Muscle layer of duodenum (tissue), 2 donors: ENCODE measurements around the gene LARP1B.
"Not testable (repeated sequence)": the region's sequence is repeated elsewhere in the genome, so short reads cannot be mapped to it uniquely, and the experiment has no call there.

Source experiments
- H3K27ac ChIP-seq: one replicate; pipeline ENCODE4 v1.7.0; 2013; ENCODE audit warnings: mild to moderate bottlenecking, low read length
- H3K27me3 ChIP-seq: one replicate; pipeline ENCODE4 v1.7.0; 2013; ENCODE audit warnings: low read depth, mild to moderate bottlenecking, control low read depth, low read length
- H3K36me3 ChIP-seq, 2 donors: one replicate each; pipeline ENCODE4 v1.7.0; 2013; ENCODE audit warnings: low read length in 2 of 2, control low read depth in 1 of 2, mild to moderate bottlenecking in 1 of 2; ENCODE audit not compliant: insufficient read depth in 2 of 2, control insufficient read depth in 1 of 2
- H3K4me1 ChIP-seq, 2 donors: one replicate each; pipeline ENCODE4 v1.7.0; 2013; ENCODE audit warnings: low read length in 2 of 2, mild to moderate bottlenecking in 2 of 2, control low read depth in 1 of 2, moderate library complexity in 1 of 2; ENCODE audit not compliant: insufficient read depth in 2 of 2, control insufficient read depth in 1 of 2
- H3K4me3 ChIP-seq, 2 donors: one replicate each; pipeline ENCODE4 v1.7.0; 2013; ENCODE audit warnings: low read length in 2 of 2, low read depth in 1 of 2, mild to moderate bottlenecking in 1 of 2
- H3K9me3 ChIP-seq, 2 donors: one replicate each; pipeline ENCODE4 v1.7.0; 2013; ENCODE audit warnings: low read length in 2 of 2, control low read depth in 1 of 2, mild to moderate bottlenecking in 1 of 2; ENCODE audit not compliant: control insufficient read depth in 1 of 2
- donor health status: healthy.

LARP1B gene

DNA sequence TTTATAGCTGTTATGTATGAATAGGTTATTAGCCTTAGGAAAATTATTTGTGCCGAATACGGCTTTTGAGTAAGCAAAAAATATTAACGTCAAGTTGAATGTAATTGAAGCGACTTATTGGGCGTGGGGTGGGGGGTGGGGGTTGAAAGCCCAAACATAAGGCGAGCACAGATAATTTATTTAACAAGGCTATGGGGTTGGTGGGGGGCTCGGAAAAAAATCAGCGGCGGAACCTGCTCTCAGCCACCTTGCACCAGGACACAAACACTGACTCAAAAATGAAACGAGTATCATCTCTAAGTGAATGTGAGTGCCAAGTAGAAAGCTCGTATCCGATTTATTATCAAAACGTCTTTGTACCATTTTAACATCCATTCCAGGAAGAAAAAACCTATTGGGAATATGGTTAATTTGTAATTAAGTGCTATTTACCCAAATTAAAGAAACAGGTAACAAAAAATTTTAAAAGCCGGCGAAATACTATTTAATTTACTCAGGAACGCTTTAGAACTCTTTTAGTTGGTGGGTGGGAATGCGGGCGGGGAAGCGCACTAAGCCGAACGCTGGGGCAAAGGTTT is 902 bp upstream of the LARP1B start:
- Histone ChIP-seq H3K9me3 (no peaks in the 10 kb centered on the region), H3K27ac (peak overlapping the region; percentile 95), H3K4me3 (peak overlapping the region; percentile 79 to 90), H3K4me1 (peaks cover 0 to 7% of the 10 kb centered on the region in 2 donors), H3K36me3 (no peaks in the 10 kb centered on the region), H3K27me3 (no peaks in the 10 kb centered on the region)

DNA sequence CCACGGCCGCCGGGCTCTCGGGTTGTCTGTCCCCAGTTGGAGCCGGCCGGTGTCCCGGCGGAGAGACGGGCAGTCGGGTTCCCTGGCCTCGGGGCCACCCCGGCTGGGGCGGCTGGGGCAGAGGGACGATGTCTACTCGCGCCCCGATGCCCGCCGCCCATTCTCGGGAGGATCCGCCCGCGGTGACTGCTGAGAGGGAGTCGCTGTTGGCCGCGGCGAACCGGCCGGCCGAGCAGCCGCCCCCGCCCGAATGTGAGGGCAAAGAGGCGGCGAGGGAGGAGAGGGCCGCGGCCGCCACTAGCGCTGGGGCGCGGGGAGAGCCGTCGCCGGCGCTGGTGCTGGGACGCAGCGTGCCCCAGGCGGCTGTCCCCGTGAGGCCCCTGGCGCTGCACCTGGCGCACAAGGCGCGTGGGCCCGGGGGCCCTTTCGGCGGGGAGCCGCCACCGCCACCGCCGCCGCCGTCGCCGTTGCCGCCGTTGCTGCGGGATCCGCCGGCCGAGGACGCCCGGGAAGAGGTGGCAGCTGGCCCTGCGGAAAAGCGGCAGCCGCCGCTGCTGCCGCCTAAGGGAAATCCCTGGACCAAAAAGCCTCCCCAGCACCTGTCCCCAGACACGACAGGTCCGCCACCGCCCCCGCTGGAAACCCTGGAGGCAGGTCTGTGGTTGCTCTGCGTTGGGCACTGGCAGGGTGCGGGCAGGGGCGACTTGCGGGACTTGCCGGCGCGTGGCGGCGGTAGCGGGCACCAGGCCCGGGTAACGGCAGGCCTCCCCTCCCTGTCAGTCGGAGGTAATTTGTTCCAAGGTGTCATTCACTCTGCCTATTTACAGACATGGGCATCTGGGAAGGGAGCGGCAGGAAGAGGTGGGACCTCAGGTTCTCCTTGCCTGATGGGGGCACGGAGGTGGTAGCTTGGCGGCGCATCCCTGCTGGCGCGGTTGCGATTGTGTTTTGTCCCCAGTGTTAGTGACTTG is 739 bp downstream of the LARP1B start:
- H3K4me1 ChIP-seq: peaks cover 0 to 7% of the 10 kb centered on the region in 2 donors
- H3K4me3 ChIP-seq: peak overlapping the region; percentile 74 to 90
- H3K27ac ChIP-seq: peak overlapping the region; percentile 68
- no peaks in the 10 kb centered on the region for H3K27me3 ChIP-seq
- no peaks in the 10 kb centered on the region for H3K36me3 ChIP-seq
- no peaks in the 10 kb centered on the region for H3K9me3 ChIP-seq

DNA sequence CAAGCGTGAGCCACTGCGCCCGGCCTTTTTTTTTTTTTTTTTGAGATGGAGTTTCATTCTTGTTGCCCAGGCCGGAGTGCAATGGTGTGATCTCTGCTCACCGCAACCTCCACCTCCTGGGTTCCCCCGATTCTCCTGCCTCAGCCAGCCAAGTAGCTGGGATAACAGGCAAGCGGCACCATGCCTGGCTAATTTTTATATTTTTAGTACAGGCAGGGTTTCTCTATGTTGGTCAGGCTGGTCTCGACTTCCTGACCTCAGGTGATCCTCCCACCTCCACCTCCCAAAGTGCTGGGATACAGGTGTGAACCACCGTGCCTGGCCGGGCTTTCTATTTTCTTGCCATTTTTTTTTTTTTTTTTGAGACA is 5.3 kb downstream of the LARP1B start:
- H3K9me3 ChIP-seq: not testable (repeated sequence)

DNA sequence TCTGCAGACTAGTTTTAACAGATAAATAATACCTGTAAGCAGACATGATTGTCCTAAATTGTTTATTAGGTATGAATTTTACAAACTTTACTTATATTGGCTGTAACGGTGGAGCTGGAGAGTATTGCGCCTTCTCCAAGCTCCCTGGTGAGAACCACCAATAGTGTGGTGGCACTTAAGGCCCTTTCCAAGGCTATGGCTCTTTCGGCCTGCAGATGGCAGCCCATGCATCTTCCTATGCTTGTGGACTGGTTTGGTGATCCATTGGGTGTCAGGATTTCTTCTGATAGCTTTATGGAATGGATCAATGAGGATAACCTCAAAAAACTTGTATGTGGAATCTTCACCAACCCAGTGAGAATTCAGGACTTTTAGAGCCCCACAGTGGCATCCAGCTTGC is 7.8 kb downstream of the LARP1B start:
- Histone ChIP-seq H3K9me3 (no peaks in the 10 kb centered on the region), H3K4me3 (no peak overlapping the region), H3K4me1 (no peaks in the 10 kb centered on the region), H3K27me3 (no peaks in the 10 kb centered on the region), H3K27ac (no peak overlapping the region), H3K36me3 (no peaks in the 10 kb centered on the region)

More for the DNA sequence above, 5.3 kb downstream of the LARP1B start:
- H3K27me3 ChIP-seq, H3K27ac ChIP-seq, H3K4me1 ChIP-seq, H3K36me3 ChIP-seq, H3K4me3 ChIP-seq: not testable (repeated sequence)

DNA sequence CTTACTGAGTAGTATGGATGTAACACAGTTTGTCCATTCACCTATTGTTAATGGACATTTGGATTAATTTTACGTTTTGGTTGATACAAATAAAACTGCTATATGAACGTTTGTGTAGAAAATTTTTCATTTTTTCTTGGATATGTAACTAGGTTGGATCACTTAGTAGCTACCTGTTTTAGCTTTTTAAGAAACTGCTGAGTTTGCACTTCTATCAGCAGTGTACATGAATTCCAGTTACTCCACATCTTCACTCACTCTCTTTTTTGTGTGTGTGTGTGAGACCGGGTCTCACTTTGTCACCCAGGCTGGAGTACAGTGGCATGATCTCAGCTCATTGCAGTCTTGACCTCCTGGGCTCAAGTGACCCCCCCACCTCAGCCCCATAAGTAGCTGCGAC is 15.4 kb downstream of the LARP1B start:
- peaks cover 8 to 9% of the 10 kb centered on the region in 2 donors for H3K36me3 ChIP-seq
- H3K27ac ChIP-seq: no peak overlapping the region
- H3K27me3 ChIP-seq: no peaks in the 10 kb centered on the region
- no peak overlapping the region for H3K4me3 ChIP-seq
- no peaks in the 10 kb centered on the region for H3K9me3 ChIP-seq
- no peaks in the 10 kb centered on the region for H3K4me1 ChIP-seq

DNA sequence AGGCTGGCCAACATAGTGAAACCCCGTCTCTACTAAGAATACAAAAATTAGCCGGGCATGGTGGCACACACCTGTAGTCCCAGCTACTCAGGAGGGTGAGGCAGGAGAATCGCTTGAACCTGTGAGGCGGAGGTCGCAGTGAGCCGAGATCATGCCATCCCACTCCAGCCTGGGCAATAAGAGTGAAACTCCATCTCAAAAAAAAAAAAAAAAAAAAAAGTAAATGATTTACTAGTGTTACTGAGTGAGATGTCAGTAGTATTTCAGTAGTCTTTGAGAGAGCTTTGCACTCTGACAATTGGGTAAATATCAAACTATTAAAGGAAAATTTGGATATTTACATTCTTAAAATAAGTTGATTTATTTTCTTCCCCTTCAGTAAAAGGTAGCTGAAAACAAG is 34.2 kb downstream of the LARP1B start:
- H3K27ac ChIP-seq, H3K4me1 ChIP-seq, H3K27me3 ChIP-seq, H3K4me3 ChIP-seq, H3K9me3 ChIP-seq: not testable (repeated sequence)
- H3K36me3 ChIP-seq: peaks cover 11 to 25% of the 10 kb centered on the region in 2 donors

DNA sequence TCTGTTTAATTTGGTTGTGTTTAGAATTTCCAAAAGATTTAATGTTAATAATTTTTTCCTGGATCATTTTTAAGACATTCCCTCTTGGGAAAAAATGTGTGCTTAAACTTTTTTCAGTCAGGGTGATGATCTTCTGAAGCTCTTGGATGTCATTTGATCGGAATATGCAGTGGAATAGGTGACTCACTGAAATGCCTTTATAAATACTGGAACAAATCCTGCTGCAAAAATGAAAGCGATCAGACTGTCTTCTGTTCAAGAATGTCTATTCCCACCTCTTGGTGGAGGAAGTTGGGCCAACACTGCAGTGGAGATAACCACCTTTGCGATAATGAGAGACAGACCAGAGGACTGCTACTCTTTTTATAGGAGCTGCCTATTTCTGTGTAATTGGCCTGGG is 46.7 kb downstream of the LARP1B start:
- no peaks in the 10 kb centered on the region for H3K27me3 ChIP-seq
- no peak overlapping the region for H3K4me3 ChIP-seq
- H3K36me3 ChIP-seq: peaks cover 10 to 17% of the 10 kb centered on the region in 2 donors
- no peaks in the 10 kb centered on the region for H3K9me3 ChIP-seq
- no peak overlapping the region for H3K27ac ChIP-seq
- no peaks in the 10 kb centered on the region for H3K4me1 ChIP-seq

DNA sequence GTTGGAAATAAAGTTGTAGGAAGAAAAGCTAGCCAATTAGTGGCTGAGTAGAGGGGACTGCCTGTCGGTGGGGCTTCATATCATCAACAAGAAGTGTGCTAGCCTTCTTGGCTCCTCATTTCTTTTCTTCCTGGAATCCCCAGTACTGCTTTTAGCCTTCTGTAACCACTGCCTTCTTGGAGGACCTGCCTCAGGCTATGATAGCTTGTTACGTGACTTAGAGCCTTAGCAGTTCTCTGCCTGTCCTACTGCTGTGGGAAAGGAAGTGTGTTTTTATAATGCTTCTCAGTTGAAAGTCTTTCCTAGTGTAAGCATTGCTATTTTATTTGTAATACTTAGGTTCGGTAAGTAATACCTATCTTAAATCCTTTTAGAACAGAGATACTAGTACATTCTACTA is 61.9 kb downstream of the LARP1B start:
- Histone ChIP-seq H3K9me3 (no peaks in the 10 kb centered on the region), H3K27me3 (no peaks in the 10 kb centered on the region)

DNA sequence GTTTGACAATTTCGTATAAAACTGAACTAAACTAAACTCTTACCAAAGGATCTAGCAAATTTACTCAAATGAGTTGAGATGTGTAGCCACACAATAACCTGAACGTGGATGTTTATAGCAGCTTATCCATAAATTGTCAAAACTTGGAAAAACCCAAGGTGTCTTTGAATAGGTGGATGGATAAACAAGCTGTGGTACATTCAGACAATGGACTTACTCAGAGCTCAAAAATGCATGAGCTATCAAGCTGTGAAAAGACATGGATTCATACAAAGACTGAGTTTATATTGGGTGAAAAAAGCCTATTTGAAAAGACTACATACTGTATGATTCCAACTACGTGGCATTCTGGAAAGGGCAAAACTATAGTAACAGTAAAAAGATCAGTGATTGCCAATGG is 69.5 kb downstream of the LARP1B start:
- H3K9me3 ChIP-seq: no peaks in the 10 kb centered on the region
- no peaks in the 10 kb centered on the region for H3K4me1 ChIP-seq
- H3K27me3 ChIP-seq: no peaks in the 10 kb centered on the region
- no peak overlapping the region for H3K4me3 ChIP-seq
- no peak overlapping the region for H3K27ac ChIP-seq
- H3K36me3 ChIP-seq: peaks cover 0 to 6% of the 10 kb centered on the region in 2 donors

More for the DNA sequence above, 61.9 kb downstream of the LARP1B start:
- H3K4me1 ChIP-seq: no peaks in the 10 kb centered on the region
- H3K27ac ChIP-seq: no peak overlapping the region
- H3K36me3 ChIP-seq: peaks cover 7 to 13% of the 10 kb centered on the region in 2 donors
- no peak overlapping the region for H3K4me3 ChIP-seq

DNA sequence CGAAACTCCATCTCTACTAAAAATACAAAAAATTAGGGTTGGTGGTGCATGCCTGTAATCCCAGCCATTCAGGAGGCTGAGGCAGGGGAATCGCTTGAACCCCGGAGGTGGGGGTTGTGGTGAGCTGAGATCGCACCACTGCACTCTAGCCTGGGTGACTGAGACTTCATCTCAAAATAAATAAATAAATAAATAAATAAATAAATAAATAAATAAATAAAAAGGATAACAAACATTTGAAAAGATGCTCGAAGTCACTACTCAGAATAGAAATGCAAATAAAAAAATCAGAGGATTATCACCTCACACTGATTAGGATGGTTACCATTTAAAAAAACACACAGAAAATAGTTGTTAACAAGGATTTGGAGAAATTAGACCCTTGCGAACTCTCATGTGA is 73.8 kb downstream of the LARP1B start:
- Histone ChIP-seq H3K27ac (no peak overlapping the region), H3K36me3 (peaks cover 0 to 4% of the 10 kb centered on the region in 2 donors), H3K9me3 (no peaks in the 10 kb centered on the region), H3K4me3 (no peak overlapping the region), H3K4me1 (no peaks in the 10 kb centered on the region), H3K27me3 (no peaks in the 10 kb centered on the region)

DNA sequence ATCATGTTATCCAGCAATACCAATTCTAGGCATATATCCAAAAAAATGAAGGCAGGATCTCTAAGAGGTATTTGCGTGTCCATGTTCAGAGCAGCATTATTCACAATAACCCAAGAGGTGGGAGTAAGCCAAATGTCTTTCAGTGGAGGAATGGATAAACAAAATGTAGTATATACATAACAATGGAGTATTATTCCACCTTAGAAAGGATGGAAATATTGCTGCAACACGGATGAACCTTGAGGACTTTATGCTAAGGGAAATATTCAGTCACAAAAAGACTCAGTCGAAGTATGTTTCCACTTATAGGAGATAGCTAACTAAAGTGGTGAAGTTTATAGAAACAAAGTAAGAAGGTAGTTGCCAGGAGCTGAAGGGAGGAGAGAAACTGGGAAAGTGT is 74.3 kb downstream of the LARP1B start:
- no peak overlapping the region for H3K27ac ChIP-seq
- H3K4me3 ChIP-seq: no peak overlapping the region
- H3K27me3 ChIP-seq: no peaks in the 10 kb centered on the region
- peaks cover 0 to 4% of the 10 kb centered on the region in 2 donors for H3K36me3 ChIP-seq
- no peaks in the 10 kb centered on the region for H3K4me1 ChIP-seq
- H3K9me3 ChIP-seq: no peaks in the 10 kb centered on the region
